CD4-positive, alpha-beta memory T cell (primary cell): ENCODE data around the gene GRIK5. TPM values are rescaled to one million over a fixed set of nuclear protein-coding genes. Genes with fewer than 3 reads are reported as not detected.

Experiments used
- CTCF ChIA-PET: fragments of 350-600 bp; sonication (Branson Sonifier 250); formaldehyde crosslinking; loops from one replicate; lab custom pipeline; 2021; ENCODE audit warnings: inconsistent platforms; ENCODE audit not compliant: partially characterized antibody; lab: Charles Lee
- POLR2A ChIA-PET: fragments of 350-600 bp; sonication (Branson Sonifier 250); formaldehyde crosslinking; loops from one replicate; lab custom pipeline; 2021; ENCODE audit not compliant: partially characterized antibody; lab: Charles Lee
- DNase-seq, 5 donors: peaks; one replicate each; pipeline versions ENCODE4 v3.0.0 to v3.0.0-alpha.2; 2020 to 2022; ENCODE audit warnings: mixed read lengths in 1 of 5
- H3K27ac ChIP-seq: one replicate; pipeline ENCODE4 v1.7.0; 2013; ENCODE audit warnings: low read depth, low read length
- H3K27me3 ChIP-seq: 2 replicates; pipeline ENCODE4 v1.7.0; 2013; ENCODE audit warnings: mild to moderate bottlenecking, low read length, moderate library complexity; ENCODE audit not compliant: insufficient read depth
- H3K36me3 ChIP-seq: 2 replicates; pipeline ENCODE4 v1.7.0; 2013; ENCODE audit warnings: mild to moderate bottlenecking, low read length, moderate library complexity; ENCODE audit not compliant: insufficient read depth
- H3K4me1 ChIP-seq: 2 replicates; pipeline ENCODE4 v1.7.0; 2013; ENCODE audit warnings: mild to moderate bottlenecking, low read length, moderate library complexity; ENCODE audit not compliant: insufficient read depth
- H3K4me3 ChIP-seq, 2 donors: one replicate each; pipeline ENCODE4 v1.7.0; 2013; ENCODE audit warnings: low read length in 2 of 2, mild to moderate bottlenecking in 1 of 2
- H3K9me3 ChIP-seq, 2 donors: one replicate each; pipeline ENCODE4 v1.7.0; 2013; ENCODE audit warnings: low read length in 2 of 2, control low read depth in 1 of 2; ENCODE audit not compliant: control insufficient read depth in 1 of 2
- H3K27ac Mint-ChIP-seq, 7 donors: one replicate each; pipeline ENCODE4 v1.8.0; 2020 to 2021; ENCODE audit warnings: mixed read lengths in 7 of 7, mild to moderate bottlenecking in 6 of 7, inconsistent platforms in 3 of 7, moderate library complexity in 3 of 7
- H3K27me3 Mint-ChIP-seq, 2 donors: one replicate each; pipeline ENCODE4 v1.8.0; 2020 to 2021; ENCODE audit warnings: mixed read lengths in 2 of 2
- H3K36me3 Mint-ChIP-seq, 2 donors: one replicate each; pipeline ENCODE4 v1.8.0; 2020 to 2021; ENCODE audit warnings: mixed read lengths in 2 of 2, inconsistent platforms in 1 of 2, mild to moderate bottlenecking in 1 of 2
- H3K4me1 Mint-ChIP-seq, 4 donors: one replicate each; pipeline ENCODE4 v1.8.0; 2020 to 2021; ENCODE audit warnings: mixed read lengths in 4 of 4, mild to moderate bottlenecking in 1 of 4
- H3K4me3 Mint-ChIP-seq, 8 donors: one replicate each; pipeline ENCODE4 v1.8.0; 2020 to 2021; ENCODE audit warnings: mixed read lengths in 8 of 8, mild to moderate bottlenecking in 7 of 8, moderate library complexity in 6 of 8, inconsistent platforms in 3 of 8
- H3K9me3 Mint-ChIP-seq, 8 donors: one replicate each; pipeline ENCODE4 v1.8.0; 2020 to 2021; ENCODE audit warnings: mixed read lengths in 8 of 8, mild to moderate bottlenecking in 5 of 8, inconsistent platforms in 3 of 8, moderate library complexity in 1 of 8
- intact Hi-C: fragments of 100-400 bp; cut with micrococcal nuclease; formaldehyde crosslinking; loops from one replicate; pipeline ENCODE4 v1.15.1; 2023
- polyA plus RNA-seq, 2 donors: library from polyadenylated mRNA; unstranded; fragments of 300-500 nt; fragmentation: Illumina TruSeq; gene quantifications; one replicate each; pipeline ENCODE4 v1.2.3, GENCODE V29; 2021
- total RNA-seq, 2 experiments: library from RNA; stranded (reverse); gene quantifications; one replicate each; pipeline ENCODE4 v1.2.3, GENCODE V29; 2021

The GRIK5 gene
- total and polyA plus RNA-seq, 4 experiments from 2014 or later, result 0.12 to 0.17 TPM; not detected in 2

- POLR2A ChIA-PET, result no interaction called here
- Mint-ChIP-seq H3K27me3 (peaks cover 7 to 10% of the 10 kb centered on the region in 2 donors), H3K27ac (no peak overlapping the region), H3K4me1 (no peaks in the 10 kb centered on the region), H3K9me3 (no peaks in the 10 kb centered on the region), H3K36me3 (no peaks in the 10 kb centered on the region), H3K4me3 (no peak overlapping the region)
- no peak for DNase-seq
- Histone ChIP-seq H3K9me3 (no peaks in the 10 kb centered on the region), H3K27me3 (peaks cover 9% of the 10 kb centered on the region), H3K36me3 (no peaks in the 10 kb centered on the region), H3K4me1 (peaks cover 5% of the 10 kb centered on the region), H3K27ac (no peak overlapping the region), H3K4me3 (no peak overlapping the region)
- intact Hi-C loops, result no loop called here
- CTCF ChIA-PET, result no interaction called here
Observed at GRCh38 chr19:42062381-42062780, 7.6 kb downstream of the GRIK5 start.

GRCh38 chr19:42060117-42060516, 9.9 kb downstream of the GRIK5 start:
- peaks cover 7 to 10% of the 10 kb centered on the region in 2 donors for H3K27me3 Mint-ChIP-seq

GRCh38 chr19:42059196-42059595, 10.8 kb downstream of the GRIK5 start:
- Mint-ChIP-seq H3K4me3 (no peak overlapping the region), H3K27ac (no peak overlapping the region), H3K9me3 (no peaks in the 10 kb centered on the region), H3K36me3 (no peaks in the 10 kb centered on the region), H3K4me1 (no peaks in the 10 kb centered on the region), H3K27me3 (peaks cover 1 to 10% of the 10 kb centered on the region in 2 donors)
- intact Hi-C loops, result no loop called here
- no peaks in the 10 kb centered on the region for H3K9me3 ChIP-seq
- no peaks in the 10 kb centered on the region for H3K36me3 ChIP-seq
- ChIA-PET CTCF (interaction anchor here (1.9 kb wide), 1 partner anchor 24 kb away, joined by 6 read pairs; no protein-coding TSS in a partner anchor), POLR2A (no interaction called here)
- no peak overlapping the region for H3K4me3 ChIP-seq
- no peak for DNase-seq
- H3K27ac ChIP-seq, result no peak overlapping the region
- H3K27me3 ChIP-seq, result no peaks in the 10 kb centered on the region
- H3K4me1 ChIP-seq, result no peaks in the 10 kb centered on the region

More at GRCh38 chr19:42060117-42060516, 9.9 kb downstream of the GRIK5 start:
- Histone ChIP-seq H3K4me1 (no peaks in the 10 kb centered on the region), H3K27ac (no peak overlapping the region), H3K36me3 (no peaks in the 10 kb centered on the region), H3K4me3 (no peak overlapping the region), H3K9me3 (no peaks in the 10 kb centered on the region), H3K27me3 (no peaks in the 10 kb centered on the region)
- intact Hi-C loops, result no loop called here
- H3K4me1 Mint-ChIP-seq, result no peaks in the 10 kb centered on the region
- no peaks in the 10 kb centered on the region for H3K36me3 Mint-ChIP-seq
- H3K9me3 Mint-ChIP-seq, result no peaks in the 10 kb centered on the region
- ChIA-PET POLR2A (no interaction called here), CTCF (no interaction called here)
- H3K4me3 Mint-ChIP-seq, result no peak overlapping the region
- no peak overlapping the region for H3K27ac Mint-ChIP-seq
- no peak for DNase-seq

- peaks cover 0 to 1% (median 0%) of the 10 kb centered on the region in 4 donors for H3K4me1 Mint-ChIP-seq
- H3K27me3 Mint-ChIP-seq, result peaks cover 0 to 10% of the 10 kb centered on the region in 2 donors
- no peak overlapping the region for H3K27ac Mint-ChIP-seq
- H3K4me3 ChIP-seq, result no peak overlapping the region
- ChIA-PET POLR2A (no interaction called here), CTCF (interaction anchor here (1.9 kb wide), 1 partner anchor 23 kb away, joined by 6 read pairs; no protein-coding TSS in a partner anchor)
- DNase-seq, result no peak
- H3K36me3 ChIP-seq, result no peaks in the 10 kb centered on the region
- H3K9me3 Mint-ChIP-seq, result no peaks in the 10 kb centered on the region
- no peaks in the 10 kb centered on the region for H3K4me1 ChIP-seq
- no peaks in the 10 kb centered on the region for H3K36me3 Mint-ChIP-seq
- no peak overlapping the region for H3K27ac ChIP-seq
- no peaks in the 10 kb centered on the region for H3K27me3 ChIP-seq
- H3K9me3 ChIP-seq, result no peaks in the 10 kb centered on the region
- intact Hi-C loops, result no loop called here
- no peak overlapping the region for H3K4me3 Mint-ChIP-seq
Observed at GRCh38 chr19:42057846-42058245, 12.2 kb downstream of the GRIK5 start.

- no peaks in the 10 kb centered on the region for H3K9me3 ChIP-seq
- no peaks in the 10 kb centered on the region for H3K36me3 ChIP-seq
- POLR2A ChIA-PET, result no interaction called here
- no peak overlapping the region for H3K4me3 ChIP-seq
- no peaks in the 10 kb centered on the region for H3K27me3 ChIP-seq
- H3K9me3 Mint-ChIP-seq, result no peaks in the 10 kb centered on the region
- CTCF ChIA-PET, result no interaction called here
- no peaks in the 10 kb centered on the region for H3K36me3 Mint-ChIP-seq
- no peak overlapping the region for H3K27ac ChIP-seq
- no peaks in the 10 kb centered on the region for H3K4me1 ChIP-seq
- no peak overlapping the region for H3K4me3 Mint-ChIP-seq
- H3K27ac Mint-ChIP-seq, result no peak overlapping the region
- H3K4me1 Mint-ChIP-seq, result peaks cover 3 to 5% (median 4%) of the 10 kb centered on the region in 4 donors
- peaks cover 0 to under 1% of the 10 kb centered on the region in 2 donors for H3K27me3 Mint-ChIP-seq
- intact Hi-C loops, result no loop called here
- no peak for DNase-seq
Observed at GRCh38 chr19:42054205-42054604, 15.8 kb downstream of the GRIK5 start.

- ChIA-PET POLR2A (no interaction called here), CTCF (interaction anchor here (1.5 kb wide), 1 partner anchor 18 kb away, joined by 5 read pairs; no protein-coding TSS in a partner anchor)
- Histone ChIP-seq H3K4me1 (no peaks in the 10 kb centered on the region), H3K27me3 (no peaks in the 10 kb centered on the region), H3K9me3 (no peaks in the 10 kb centered on the region), H3K27ac (no peak overlapping the region), H3K36me3 (no peaks in the 10 kb centered on the region), H3K4me3 (no peak overlapping the region)
- peaks cover 0 to 1% of the 10 kb centered on the region in 2 donors for H3K27me3 Mint-ChIP-seq
- DNase-seq, result no peak
- intact Hi-C loops, result no loop called here
- no peaks in the 10 kb centered on the region for H3K36me3 Mint-ChIP-seq
- no peak overlapping the region for H3K4me3 Mint-ChIP-seq
- H3K4me1 Mint-ChIP-seq, result peaks cover 7 to 9% (median 7%) of the 10 kb centered on the region in 4 donors
- no peak overlapping the region for H3K27ac Mint-ChIP-seq
- no peaks in the 10 kb centered on the region for H3K9me3 Mint-ChIP-seq
Observed at GRCh38 chr19:42053037-42053935, 16.7 kb downstream of the GRIK5 start.

- peaks cover 0 to 1% of the 10 kb centered on the region in 2 donors for H3K27me3 Mint-ChIP-seq
- no peak overlapping the region for H3K27ac ChIP-seq
- POLR2A ChIA-PET, result no interaction called here
- H3K4me3 ChIP-seq, result no peak overlapping the region
- H3K4me1 ChIP-seq, result no peaks in the 10 kb centered on the region
- H3K4me1 Mint-ChIP-seq, result peaks cover 7 to 9% (median 7%) of the 10 kb centered on the region in 4 donors
- H3K9me3 Mint-ChIP-seq, result no peaks in the 10 kb centered on the region
- H3K36me3 ChIP-seq, result no peaks in the 10 kb centered on the region
- CTCF ChIA-PET, result interaction anchor here (0.6 to 1.5 kb wide), 2 partner anchors 17 to 394 kb away, joined by 3 to 5 read pairs; no protein-coding TSS in a partner anchor
- H3K36me3 Mint-ChIP-seq, result no peaks in the 10 kb centered on the region
- DNase-seq, result no peak
- intact Hi-C loops, result no loop called here
- H3K27me3 ChIP-seq, result no peaks in the 10 kb centered on the region
- no peak overlapping the region for H3K27ac Mint-ChIP-seq
- no peaks in the 10 kb centered on the region for H3K9me3 ChIP-seq
- H3K4me3 Mint-ChIP-seq, result no peak overlapping the region
Observed at GRCh38 chr19:42052241-42052863, 17.7 kb downstream of the GRIK5 start.
